ENCODE results near the gene CCDC24. TPM values are rescaled to one million over a fixed set of nuclear protein-coding genes. Genes with fewer than 3 reads are reported as not detected.

The CCDC24 gene
- total and polyA plus RNA-seq, 2 of the 13 experiments (the other 11 are each of a cell fraction or from before 2014, with no cell fraction given), result 1.4 to 2.9 TPM

DNA sequence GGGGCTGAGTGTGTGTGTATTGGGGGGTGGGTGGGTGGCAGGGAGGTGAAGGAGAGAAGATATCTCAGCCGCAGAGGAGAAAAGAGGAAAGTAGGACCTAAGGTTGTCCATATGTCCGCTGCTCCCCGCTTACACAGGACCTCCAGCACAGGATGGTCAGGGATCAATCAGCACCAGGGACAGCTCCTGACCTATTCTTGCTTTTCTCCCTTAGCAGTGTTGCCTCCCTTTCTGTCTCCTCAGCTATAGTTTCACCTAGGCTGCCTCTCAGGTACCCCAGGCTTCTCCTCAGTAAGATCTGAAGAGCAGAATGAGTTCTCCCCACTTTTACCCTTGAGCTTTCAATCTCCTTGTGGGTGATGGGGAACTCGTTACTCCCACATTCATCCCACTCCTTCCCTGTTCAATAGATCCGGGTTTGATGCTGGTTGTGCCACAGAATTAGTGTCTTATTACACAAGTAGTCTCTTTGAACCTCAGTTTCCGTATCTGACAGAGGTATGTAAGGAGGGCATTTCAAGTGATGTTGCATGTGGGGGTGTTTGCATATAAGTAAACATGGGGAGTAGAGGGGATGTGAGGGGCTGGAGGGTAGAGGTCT is 23.0 kb upstream of the CCDC24 start (continued):
- TF ChIP-seq SP140L (CRISPR knock-in tag; IDR thresholded peaks at IDR 0.05; ENCODE audit: borderline replicate concordance) (no peak), ZNF557 (CRISPR knock-in tag; IDR thresholded peaks at IDR 0.05) (0 out of 2 replicates have a peak, but pooled peaks have one; percentile 42), ZNF580 (CRISPR knock-in tag; IDR thresholded peaks at IDR 0.05; ENCODE audit: borderline replicate concordance, low read depth) (0 out of 2 replicates have a peak, but pooled peaks have one; percentile 34), HES4 (CRISPR knock-in tag; IDR thresholded peaks at IDR 0.05; ENCODE audit: borderline replicate concordance) (0 out of 2 replicates have a peak, but pooled peaks have one; percentile 22)

GRCh38 chr1:43969416-43969745 is 22.0 kb upstream of the CCDC24 start:
- Histone ChIP-seq H3K79me2 (ENCODE audit: insufficient read depth, low read length) (peaks cover 11% of the 10 kb centered on the region), H3K4me2 (ENCODE audit: low read depth, low read length) (peak overlapping the region; percentile 70), H3K27ac (ENCODE audit: extremely low read length, insufficient read depth, low read length) (no peak overlapping the region), H3K36me3 (replicated peaks in 1 of 2; ENCODE audit: control insufficient read depth in 1 of 2, insufficient read depth in 2 of 2, low read length in 2 of 2) (peaks cover 0 to 3% of the 10 kb centered on the region in 2 experiments; a peak in 2 of 5 replicates), H3K9ac (ENCODE audit: insufficient read depth, low read depth, low read length) (no peak overlapping the region), H4K20me1 (ENCODE audit: insufficient read depth, low read length) (no peaks in the 10 kb centered on the region), H3K27me3 (ENCODE audit: control insufficient read depth in 1 of 2, insufficient read depth in 2 of 2, low read length in 2 of 2) (no peaks in the 10 kb centered on the region), H3K4me1 (ENCODE audit: insufficient read depth, low read length) (peaks cover 22% of the 10 kb centered on the region), H3K4me3 (replicated peaks in 1 of 3; ENCODE audit: insufficient read depth in 1 of 3, low read depth in 2 of 3, low read length in 3 of 3) (peak overlapping the region; percentile 11 to 18 (median 14); a peak in 1 of 6 replicates), H3K9me3 (ENCODE audit: low read length) (no peaks in the 10 kb centered on the region), H2AFZ (ENCODE audit: low read length) (no peak overlapping the region)
- FAIRE-seq (no peak), DNase-seq (ENCODE audit: low spot score) (no peak), ATAC-seq (no peak)
- in situ Hi-C loops (cut with HindIII; ENCODE audit: extremely low pct_ligation_motif_present, low pct_unique_long_range_greater_than_20kb) (no loop called here), intact Hi-C loops (cut with micrococcal nuclease; ENCODE audit: unreplicated experiment) (loop anchor here (1.0 kb wide), 1 partner anchor 22 kb away; no protein-coding TSS in a partner anchor)
- ChIA-PET CTCF (ENCODE audit: low intra/inter-chr PET ratio, low total read pairs) (no interaction called here), POLR2A (interaction anchor here (0.9 to 1.9 kb wide), 9 partner anchors 9 to 61 kb away, joined by 3 to 10 read pairs (median 5); partner anchors contain the start of genes B4GALT2, IPO13 and SLC6A9)
- 64% methylated on average over 7 of the region's 7 CpGs for WGBS (ENCODE audit: low lambda C conversion rate)
- BruUV-seq (replicated peaks), result no TSS peak
- TF ChIP-seq TCF12 (IDR thresholded peaks at IDR 0.05), result no peak
- TF ChIP-seq TCF12 (CRISPR knock-in tag; IDR thresholded peaks at IDR 0.05), result no peak
- no peak for TF ChIP-seq POLR2AphosphoS5 (IDR thresholded peaks at IDR 0.05; ENCODE audit: low read depth, low read length)
- no peak for TF ChIP-seq ZNF451 (CRISPR knock-in tag; IDR thresholded peaks at IDR 0.05)
- TF ChIP-seq TARDBP (CRISPR knock-in tag; IDR thresholded peaks at IDR 0.05), result no peak
- TF ChIP-seq THAP11 (CRISPR knock-in tag; IDR thresholded peaks at IDR 0.05), result no peak
- no peak for TF ChIP-seq ZNF790 (CRISPR knock-in tag; IDR thresholded peaks at IDR 0.05; ENCODE audit: borderline replicate concordance)
- TF ChIP-seq ZNF30 (CRISPR knock-in tag; IDR thresholded peaks at IDR 0.05), result no peak
- TF ChIP-seq, protein P1, sequence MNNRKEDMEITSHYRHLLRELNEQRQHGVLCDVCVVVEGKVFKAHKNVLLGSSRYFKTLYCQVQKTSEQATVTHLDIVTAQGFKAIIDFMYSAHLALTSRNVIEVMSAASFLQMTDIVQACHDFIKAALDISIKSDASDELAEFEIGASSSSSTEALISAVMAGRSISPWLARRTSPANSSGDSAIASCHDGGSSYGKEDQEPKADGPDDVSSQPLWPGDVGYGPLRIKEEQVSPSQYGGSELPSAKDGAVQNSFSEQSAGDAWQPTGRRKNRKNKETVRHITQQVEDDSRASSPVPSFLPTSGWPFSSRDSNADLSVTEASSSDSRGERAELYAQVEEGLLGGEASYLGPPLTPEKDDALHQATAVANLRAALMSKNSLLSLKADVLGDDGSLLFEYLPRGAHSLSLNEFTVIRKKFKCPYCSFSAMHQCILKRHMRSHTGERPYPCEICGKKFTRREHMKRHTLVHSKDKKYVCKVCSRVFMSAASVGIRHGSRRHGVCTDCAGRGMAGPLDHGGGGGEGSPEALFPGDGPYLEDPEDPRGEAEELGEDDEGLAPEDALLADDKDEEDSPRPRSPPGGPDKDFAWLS (CRISPR knock-in tag; IDR thresholded peaks at IDR 0.05; ENCODE audit: borderline replicate concordance), result no peak
- TF ChIP-seq ZNF12 (CRISPR knock-in tag; IDR thresholded peaks at IDR 0.05), result no peak
- TF ChIP-seq, protein P2, sequence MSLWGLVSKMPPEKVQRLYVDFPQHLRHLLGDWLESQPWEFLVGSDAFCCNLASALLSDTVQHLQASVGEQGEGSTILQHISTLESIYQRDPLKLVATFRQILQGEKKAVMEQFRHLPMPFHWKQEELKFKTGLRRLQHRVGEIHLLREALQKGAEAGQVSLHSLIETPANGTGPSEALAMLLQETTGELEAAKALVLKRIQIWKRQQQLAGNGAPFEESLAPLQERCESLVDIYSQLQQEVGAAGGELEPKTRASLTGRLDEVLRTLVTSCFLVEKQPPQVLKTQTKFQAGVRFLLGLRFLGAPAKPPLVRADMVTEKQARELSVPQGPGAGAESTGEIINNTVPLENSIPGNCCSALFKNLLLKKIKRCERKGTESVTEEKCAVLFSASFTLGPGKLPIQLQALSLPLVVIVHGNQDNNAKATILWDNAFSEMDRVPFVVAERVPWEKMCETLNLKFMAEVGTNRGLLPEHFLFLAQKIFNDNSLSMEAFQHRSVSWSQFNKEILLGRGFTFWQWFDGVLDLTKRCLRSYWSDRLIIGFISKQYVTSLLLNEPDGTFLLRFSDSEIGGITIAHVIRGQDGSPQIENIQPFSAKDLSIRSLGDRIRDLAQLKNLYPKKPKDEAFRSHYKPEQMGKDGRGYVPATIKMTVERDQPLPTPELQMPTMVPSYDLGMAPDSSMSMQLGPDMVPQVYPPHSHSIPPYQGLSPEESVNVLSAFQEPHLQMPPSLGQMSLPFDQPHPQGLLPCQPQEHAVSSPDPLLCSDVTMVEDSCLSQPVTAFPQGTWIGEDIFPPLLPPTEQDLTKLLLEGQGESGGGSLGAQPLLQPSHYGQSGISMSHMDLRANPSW (CRISPR knock-in tag; IDR thresholded peaks at IDR 0.05; ENCODE audit: borderline replicate concordance), result no peak
- TF ChIP-seq PITX1 (CRISPR knock-in tag; IDR thresholded peaks at IDR 0.05), result no peak
- TF ChIP-seq ZNF414 (CRISPR knock-in tag; IDR thresholded peaks at IDR 0.05), result 0 out of 2 replicates have a peak, but pooled peaks have one; percentile 34
- no peak for TF ChIP-seq ZNF557 (CRISPR knock-in tag; IDR thresholded peaks at IDR 0.05)
- TF ChIP-seq ZNF282 (IDR thresholded peaks at IDR 0.05; ENCODE audit: partially characterized antibody), result no peak
- no peak for TF ChIP-seq DNMT3B (CRISPR knock-in tag; conservative IDR thresholded peaks at IDR 0.05)

Data from HepG2 (cell line).